SK-N-MC (cell line): ENCODE data around the gene AATK.

Source experiments
- DNase-seq: peaks from one replicate; pipeline ENCODE4 v3.0.0-alpha.2; 2011; ENCODE audit warnings: low read depth, low spot score
- H3K27ac ChIP-seq: fragments of 200-600 bp; sonication (generic); 2 replicates; pipeline ENCODE4 v1.5.1; 2016; ENCODE audit warnings: mixed run types
- H3K36me3 ChIP-seq: fragments of 200-600 bp; sonication (generic); 2 replicates; pipeline ENCODE4 v1.6.1; 2017; ENCODE audit warnings: antibody characterized with exemption, low read length, mixed read lengths; ENCODE audit not compliant: insufficient read depth
- H3K4me3 ChIP-seq: fragments of 200-600 bp; sonication (generic); 2 replicates; pipeline ENCODE4 v1.5.1; 2016
- H3K9ac ChIP-seq: fragments of 200-600 bp; sonication (generic); 2 replicates; pipeline ENCODE4 v1.8.0; 2017; ENCODE audit warnings: mixed run types, mixed read lengths; ENCODE audit not compliant: insufficient read length
- H3K9me3 ChIP-seq: fragments of 200-600 bp; sonication (generic); 2 replicates; pipeline ENCODE4 v1.6.1; 2017; ENCODE audit warnings: low read depth, mild to moderate bottlenecking, antibody characterized with exemption, low read length, moderate library complexity, mixed read lengths
- EZH2 ChIP-seq: fragments of 200-600 bp; sonication (generic); IDR thresholded peaks from one replicate; pipeline ENCODE4 v1.6.1; 2017; ENCODE audit warnings: antibody characterized with exemption
- FOXP2 ChIP-seq: optimal IDR thresholded peaks from 2 replicates; pipeline ENCODE3; 2011; ENCODE audit warnings: mild to moderate bottlenecking, moderate library complexity; ENCODE audit not compliant: insufficient read depth; ENCODE audit errors: extremely low read length, control extremely low read depth
- POLR2AphosphoS5 ChIP-seq: IDR thresholded peaks from 2 replicates; pipeline ENCODE4 v1.6.1; 2012; ENCODE audit warnings: mild to moderate bottlenecking, low read depth, low read length, borderline replicate concordance

Gene AATK

DNA sequence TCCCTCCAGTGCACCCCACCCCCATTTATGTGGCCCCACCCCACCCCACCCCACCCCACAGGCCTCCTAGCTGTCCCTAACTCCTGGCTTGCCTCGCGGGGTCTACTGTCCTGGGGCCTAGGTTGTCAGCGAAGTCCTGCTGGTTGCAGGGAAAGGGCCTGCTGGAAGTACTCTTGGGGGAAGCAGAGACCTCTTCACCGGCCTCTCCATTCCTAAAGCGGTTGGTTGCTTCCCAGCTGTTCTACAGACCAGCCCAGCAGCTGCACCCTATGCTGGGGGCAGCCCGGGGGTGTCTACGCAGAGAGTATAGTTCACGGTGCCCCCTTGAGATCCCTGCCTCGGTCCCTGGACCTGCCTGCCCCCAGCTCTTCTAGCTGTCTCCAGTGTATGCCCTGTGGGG is 74.9 kb downstream of the AATK start:
- H3K9me3 ChIP-seq: no peaks in the 10 kb centered on the region
- peak overlapping the region; percentile 63; the same call in 1 of the 2 replicates for H3K27ac ChIP-seq
- H3K4me3 ChIP-seq: no peak overlapping the region
- TF ChIP-seq EZH2: no peak
- no peak for TF ChIP-seq POLR2AphosphoS5
- TF ChIP-seq FOXP2: no peak
- no peaks in the 10 kb centered on the region for H3K36me3 ChIP-seq
- no peak overlapping the region for H3K9ac ChIP-seq
- no peak for DNase-seq

DNA sequence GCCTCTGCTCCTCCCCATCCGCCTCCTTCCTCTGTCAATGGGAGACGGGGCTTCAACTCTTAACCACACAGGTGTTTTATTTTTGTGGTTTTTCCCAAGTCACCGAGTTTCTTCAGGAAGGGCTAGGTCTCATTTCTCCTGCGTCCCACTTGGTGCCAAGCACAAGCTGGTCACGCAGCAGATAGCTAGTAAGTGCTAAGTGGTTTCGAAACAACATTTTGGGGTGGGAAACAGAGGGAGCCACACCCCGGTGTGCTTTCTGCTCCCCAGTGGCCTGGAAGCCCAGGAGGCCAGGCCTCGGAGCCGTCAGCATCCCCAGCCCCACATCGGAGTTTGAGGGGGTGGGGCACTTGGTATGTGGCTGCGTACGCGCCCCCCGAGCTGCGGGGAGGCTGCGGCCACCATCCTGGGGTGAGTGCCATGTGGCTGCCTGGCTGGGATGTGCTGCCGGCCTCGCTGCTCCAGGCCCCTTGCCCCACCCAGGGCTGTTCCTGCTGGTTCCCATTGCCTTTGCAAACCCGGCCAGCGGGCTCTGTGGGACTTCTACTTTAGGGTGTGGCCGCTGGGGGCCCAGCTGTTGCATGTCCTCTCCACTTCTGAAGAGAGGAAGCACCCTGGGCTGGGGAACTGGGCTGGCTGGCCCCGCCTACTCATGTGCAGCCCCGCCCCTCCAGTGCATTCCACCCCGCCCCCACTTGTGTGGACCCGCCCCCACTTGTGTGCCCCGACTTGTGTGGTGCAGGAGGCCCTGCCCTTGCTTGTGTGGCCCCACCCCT is 75.5 kb downstream of the AATK start:
- H3K27ac ChIP-seq: no peak overlapping the region
- peak overlapping the region; percentile 13; the same call in 1 of the 2 replicates for H3K4me3 ChIP-seq
- no peak for DNase-seq
- no peak for TF ChIP-seq EZH2
- TF ChIP-seq FOXP2: no peak
- TF ChIP-seq POLR2AphosphoS5: no peak
- no peaks in the 10 kb centered on the region for H3K9me3 ChIP-seq
- H3K9ac ChIP-seq: no peak overlapping the region
- H3K36me3 ChIP-seq: no peaks in the 10 kb centered on the region

DNA sequence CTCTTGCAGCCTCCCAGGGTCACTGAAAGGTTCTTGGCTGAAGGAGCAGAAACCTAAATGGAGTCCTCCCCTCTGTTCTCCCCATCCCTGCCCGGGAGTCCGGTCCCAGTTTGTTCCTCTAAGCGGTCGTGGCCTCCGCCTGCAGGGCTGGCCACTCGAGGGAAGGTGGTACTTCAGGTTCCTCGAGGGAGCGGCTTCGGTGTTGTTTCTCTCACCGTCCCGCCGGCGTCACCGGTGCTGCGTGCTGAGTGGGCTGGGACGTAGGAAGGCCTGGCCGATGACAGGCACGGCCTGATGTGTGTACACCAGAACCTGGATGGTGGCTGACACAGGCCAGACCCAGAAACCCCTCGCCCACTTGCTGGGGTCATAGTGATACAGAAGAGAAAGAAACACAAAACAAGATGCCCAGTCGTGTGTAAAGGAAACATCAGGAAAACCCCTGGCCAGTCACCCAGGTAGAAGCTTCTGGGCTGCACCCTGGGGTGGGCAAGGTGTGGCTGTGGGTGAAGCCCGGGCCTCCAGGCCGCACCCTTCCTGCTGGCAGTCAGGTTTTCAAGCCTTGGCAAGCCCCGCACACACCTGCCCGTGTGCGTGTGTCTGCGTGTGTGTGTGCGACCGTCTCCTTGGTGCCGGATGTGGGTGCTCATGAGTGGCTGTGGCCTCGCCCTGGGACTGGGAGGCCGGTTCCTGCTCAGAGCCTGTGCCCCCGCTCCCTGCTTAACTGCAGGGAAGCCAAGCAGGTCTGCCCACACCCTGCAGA is 79.1 kb downstream of the AATK start:
- H3K36me3 ChIP-seq: no peaks in the 10 kb centered on the region
- no peak for DNase-seq
- H3K9me3 ChIP-seq: no peaks in the 10 kb centered on the region
- no peak overlapping the region for H3K9ac ChIP-seq
- TF ChIP-seq EZH2: no peak
- no peak for TF ChIP-seq FOXP2
- TF ChIP-seq POLR2AphosphoS5: no peak
- no peak overlapping the region for H3K27ac ChIP-seq
- no peak overlapping the region for H3K4me3 ChIP-seq

- no peak for DNase-seq
- H3K27ac ChIP-seq: no peak overlapping the region
- no peaks in the 10 kb centered on the region for H3K36me3 ChIP-seq
- H3K9ac ChIP-seq: no peak overlapping the region
- no peaks in the 10 kb centered on the region for H3K9me3 ChIP-seq
- TF ChIP-seq EZH2: no peak
- TF ChIP-seq POLR2AphosphoS5: no peak
- no peak for TF ChIP-seq FOXP2
- H3K4me3 ChIP-seq: no peak overlapping the region
Observed at GRCh38 chr17:81085420-81085911, 80.6 kb downstream of the AATK start.

DNA sequence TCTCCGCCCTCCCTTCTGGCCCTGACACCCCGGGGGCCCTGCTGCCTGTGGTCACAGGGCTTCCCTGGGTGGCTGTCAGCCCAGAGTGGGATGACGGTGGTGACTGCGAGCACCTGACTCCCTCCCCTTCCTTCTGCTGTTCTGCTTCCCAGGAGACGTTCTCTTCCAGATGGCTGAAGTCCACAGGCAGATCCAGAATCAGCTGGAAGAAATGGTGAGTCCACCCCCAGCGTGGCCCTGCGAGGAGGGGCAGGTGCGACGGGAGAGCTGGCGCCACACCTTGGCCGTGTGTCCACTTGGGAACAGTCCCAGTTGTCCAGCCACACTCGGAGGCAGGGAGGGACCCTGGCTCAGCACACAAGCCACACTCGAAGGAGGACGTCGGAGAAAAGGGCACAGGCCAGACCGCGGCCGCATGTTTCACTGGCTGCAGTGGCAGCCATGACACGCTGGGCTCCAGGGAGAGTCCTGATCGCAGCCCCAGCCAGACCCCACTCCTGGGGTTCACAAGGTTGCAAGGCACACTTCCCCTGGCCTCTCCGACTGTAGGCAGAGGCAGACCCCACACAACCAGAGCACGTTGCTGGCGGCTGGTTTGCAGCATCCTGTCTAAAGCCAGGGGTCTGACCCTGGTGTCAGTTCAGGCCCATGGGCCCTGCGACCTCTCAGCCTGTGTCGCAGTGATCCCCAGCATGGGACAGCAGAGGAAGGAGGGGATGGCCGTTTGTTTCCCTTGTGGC is 81.2 kb downstream of the AATK start:
- no peak for DNase-seq
- H3K27ac ChIP-seq: no peak overlapping the region
- no peak overlapping the region for H3K9ac ChIP-seq

GRCh38 chr17:81083125-81083765 is 82.8 kb downstream of the AATK start:
- Histone ChIP-seq H3K27ac (no peak overlapping the region), H3K36me3 (no peaks in the 10 kb centered on the region), H3K9me3 (no peaks in the 10 kb centered on the region), H3K9ac (no peak overlapping the region), H3K4me3 (no peak overlapping the region)
- no peak for DNase-seq
- TF ChIP-seq EZH2 (no peak), POLR2AphosphoS5 (no peak), FOXP2 (no peak)

More for the DNA sequence above, 81.2 kb downstream of the AATK start:
- no peak overlapping the region for H3K4me3 ChIP-seq
- H3K9me3 ChIP-seq: no peaks in the 10 kb centered on the region
- TF ChIP-seq EZH2: no peak
- no peak for TF ChIP-seq FOXP2
- TF ChIP-seq POLR2AphosphoS5: no peak
- H3K36me3 ChIP-seq: no peaks in the 10 kb centered on the region

DNA sequence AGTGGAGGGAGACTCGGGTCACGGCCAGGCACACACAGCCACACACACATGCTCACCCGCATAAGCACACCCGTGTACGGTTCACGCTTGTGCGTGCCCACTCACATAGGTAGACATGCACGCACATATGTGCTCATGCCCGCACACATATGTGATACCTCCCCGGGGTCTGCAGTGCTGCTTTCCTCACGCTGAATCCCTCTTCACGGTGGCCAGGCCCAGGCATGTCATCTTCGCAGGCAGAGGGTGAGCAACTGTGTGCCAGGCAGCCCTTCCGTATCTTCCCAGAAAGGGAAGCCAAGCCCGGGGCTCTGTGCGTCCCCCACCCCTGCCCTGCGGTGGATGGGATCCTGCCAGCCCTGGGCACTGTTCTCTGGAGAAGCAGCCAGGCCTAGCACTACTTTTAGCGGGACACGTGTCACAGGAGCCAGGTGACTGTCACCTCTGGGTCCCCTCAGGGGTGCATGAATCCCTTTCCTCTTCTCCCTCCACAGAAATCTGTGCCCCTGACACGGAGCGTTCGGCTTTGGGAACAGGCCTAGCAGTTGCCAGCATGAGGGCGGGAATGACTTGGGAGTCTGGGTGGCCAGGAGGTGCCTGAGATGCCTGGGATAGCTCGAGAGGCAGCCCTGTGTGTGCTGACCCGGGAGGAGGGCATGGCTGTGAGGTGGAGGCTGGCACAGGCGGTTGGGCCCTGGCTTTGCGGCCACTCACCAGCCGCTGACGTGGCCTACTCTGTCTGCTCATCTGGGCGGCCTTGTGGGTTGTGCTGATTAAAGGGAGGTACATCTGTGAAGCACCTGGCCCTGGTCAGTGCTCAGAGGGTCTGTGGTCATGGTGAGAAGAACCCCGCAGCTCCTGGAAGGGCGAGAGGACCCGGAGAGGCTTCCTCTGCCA is 83.6 kb downstream of the AATK start:
- no peaks in the 10 kb centered on the region for H3K9me3 ChIP-seq
- no peaks in the 10 kb centered on the region for H3K36me3 ChIP-seq
- DNase-seq: no peak
- TF ChIP-seq FOXP2 (no peak), EZH2 (no peak), POLR2AphosphoS5 (no peak)
- H3K9ac ChIP-seq: no peak overlapping the region
- H3K27ac ChIP-seq: no peak overlapping the region
- H3K4me3 ChIP-seq: no peak overlapping the region
